Aorta (tissue), 5 donors: ENCODE data around the gene PDE8A. TPM values are rescaled to one million over a fixed set of nuclear protein-coding genes. Genes with fewer than 3 reads are reported as not detected.

Experiments
- ATAC-seq: fragments of 200-7000 bp; cut with Tn5 transposase; one replicate; pipeline ENCODE4 v1.9.1; 2022; ENCODE audit warnings: moderate library complexity; ENCODE audit not compliant: low FRiP score
- DNase-seq, 2 donors: peaks; one replicate each; pipeline ENCODE4 v3.0.0-alpha.2; 2020
- H3K27ac ChIP-seq, 2 donors: one replicate each; pipeline ENCODE4 v1.5.1; 2013; ENCODE audit warnings: low read length in 2 of 2, mild to moderate bottlenecking in 2 of 2, moderate library complexity in 2 of 2, control low read depth in 1 of 2, inconsistent platforms in 1 of 2, low read depth in 1 of 2
- H3K27me3 ChIP-seq, 2 donors: one replicate each; pipeline ENCODE4 v1.6.1; 2013; ENCODE audit warnings: control low read depth in 1 of 2, low read length in 1 of 2, mild to moderate bottlenecking in 1 of 2, moderate library complexity in 1 of 2; ENCODE audit not compliant: insufficient read depth in 2 of 2, control insufficient read depth in 1 of 2
- H3K36me3 ChIP-seq, 2 donors: one replicate each; pipeline ENCODE4 v1.6.1; 2013; ENCODE audit warnings: control low read depth in 1 of 2, low read length in 1 of 2, mild to moderate bottlenecking in 1 of 2; ENCODE audit not compliant: insufficient read depth in 2 of 2, control insufficient read depth in 1 of 2
- H3K4me1 ChIP-seq, 2 donors: one replicate each; pipeline ENCODE4 v1.6.1; 2013; ENCODE audit warnings: low read length in 2 of 2, control low read depth in 1 of 2, mild to moderate bottlenecking in 1 of 2, moderate library complexity in 1 of 2; ENCODE audit not compliant: insufficient read depth in 2 of 2, control insufficient read depth in 1 of 2
- H3K4me3 ChIP-seq, 2 donors: one replicate each; pipeline ENCODE4 v1.5.1; 2013; ENCODE audit warnings: low read length in 2 of 2, control low read depth in 1 of 2, mild to moderate bottlenecking in 1 of 2
- H3K9me3 ChIP-seq: one replicate; pipeline ENCODE4 v1.6.1; 2013; ENCODE audit warnings: mild to moderate bottlenecking, low read length; ENCODE audit not compliant: control insufficient read depth
- WGBS, 2 donors: extraction: QIAGEN DNeasy Blood & Tissue Kit; methylation state at CpG; one replicate each; pipeline ENCODE4 v1.1.7; 2013; 5-methylcytosine and 5-hydroxymethylcytosine counted together
- intact Hi-C, 2 donors: fragments of 100-400 bp; cut with DNase I; formaldehyde crosslinking; loops; one replicate each; pipeline versions ENCODE4 v1.14.2 to v1.15.0; 2022
- polyA plus RNA-seq, 2 donors: library from polyadenylated mRNA; stranded (reverse); fragments of 200-250 nt; gene quantifications; one replicate each; pipeline ENCODE4 v1.2.3, GENCODE V29; 2013
- total RNA-seq, 2 donors: library from RNA; stranded (reverse); fragmentation: NEBNext Ultra II Directional; extraction: Animal tissue kit (Norgen Biotek cat#: 25700); gene quantifications; one replicate each; pipeline ENCODE4 v1.2.1, GENCODE V29; 2021
- donor health status: healthy with polysubstance abuse.
- donor health status: Bipolar disorder and iron deficiency.
- donor health status: DM: no; HTN: no; CAD: no.
- donor health status: DM: no; HTN: no; CAD: no.
- donor health status: DM: yes; HTN: yes; CAD: no.

Gene PDE8A
- total and polyA plus RNA-seq, 4 donors: 8.5 to 71.1 (median 46.6) TPM

GRCh38 chr15:85035980-85036379 lies 54.3 kb downstream of the PDE8A start:
- H3K4me1 ChIP-seq: no peaks in the 10 kb centered on the region
- no peaks in the 10 kb centered on the region for H3K9me3 ChIP-seq
- no peaks in the 10 kb centered on the region for H3K27me3 ChIP-seq
- no peak for DNase-seq
- no peaks in the 10 kb centered on the region for H3K36me3 ChIP-seq
- no peak for ATAC-seq
- intact Hi-C loops: no loop called here
- no peak overlapping the region for H3K4me3 ChIP-seq
- no peak overlapping the region for H3K27ac ChIP-seq

DNA sequence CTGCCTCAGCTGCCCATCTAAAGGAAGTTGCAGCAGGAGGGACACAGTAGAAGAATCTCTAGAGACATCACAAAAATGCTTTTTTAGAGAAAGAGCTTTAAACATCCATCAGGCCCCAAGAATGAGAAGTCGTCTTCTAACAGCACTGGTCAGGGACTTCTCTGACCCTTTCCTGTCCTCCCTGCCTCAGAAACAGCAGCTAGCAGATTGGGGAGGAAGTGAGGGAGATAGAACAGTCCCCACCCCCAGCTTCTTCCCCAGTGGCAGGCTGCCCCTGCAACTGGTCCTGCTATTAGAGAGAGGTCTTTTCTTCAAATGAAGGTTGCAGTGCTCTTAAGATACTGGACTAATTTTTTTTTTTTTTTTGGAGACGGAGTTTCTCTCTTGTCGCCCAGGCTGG lies 55.1 kb downstream of the PDE8A start:
- no peaks in the 10 kb centered on the region for H3K9me3 ChIP-seq
- no peaks in the 10 kb centered on the region for H3K36me3 ChIP-seq
- ATAC-seq (no peak), DNase-seq (no peak)
- H3K4me3 ChIP-seq: no peak overlapping the region
- H3K27me3 ChIP-seq: no peaks in the 10 kb centered on the region
- no peak overlapping the region for H3K27ac ChIP-seq
- WGBS, 2 donors: 76 to 81% methylated on average over 3 of the region's 3 CpGs
- intact Hi-C loops: no loop called here
- H3K4me1 ChIP-seq: no peaks in the 10 kb centered on the region

GRCh38 chr15:85037641-85038040 lies 56.0 kb downstream of the PDE8A start:
- no peak overlapping the region for H3K4me3 ChIP-seq
- no peaks in the 10 kb centered on the region for H3K9me3 ChIP-seq
- H3K36me3 ChIP-seq: no peaks in the 10 kb centered on the region
- 86 to 92% methylated on average over 2 of the region's 2 CpGs for WGBS, 2 donors
- no peaks in the 10 kb centered on the region for H3K27me3 ChIP-seq
- no peaks in the 10 kb centered on the region for H3K4me1 ChIP-seq
- intact Hi-C loops: no loop called here
- DNase-seq (no peak), ATAC-seq (no peak)
- H3K27ac ChIP-seq: no peak overlapping the region

DNA sequence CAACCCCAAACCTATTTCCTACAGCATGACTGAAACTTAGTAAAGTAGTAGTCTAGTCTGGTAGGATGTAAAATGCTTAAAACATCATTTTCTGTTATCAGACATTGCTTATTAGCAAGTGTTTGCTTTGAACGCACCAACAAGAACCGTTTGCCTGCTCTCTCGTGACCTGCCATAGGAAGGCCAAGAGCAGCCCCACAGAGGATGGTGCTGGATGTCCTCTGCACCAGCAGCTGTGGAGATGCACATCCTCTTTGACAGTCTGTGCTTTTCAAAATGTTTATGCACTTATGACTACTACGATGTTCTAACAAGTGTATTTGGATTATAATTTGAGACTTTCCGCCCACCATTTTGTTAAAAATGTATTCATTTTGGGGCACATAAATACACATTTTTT lies 59.6 kb downstream of the PDE8A start:
- no peaks in the 10 kb centered on the region for H3K4me1 ChIP-seq
- ATAC-seq (no peak), DNase-seq (no peak)
- H3K4me3 ChIP-seq: no peak overlapping the region
- 70 to 83% methylated on average over 5 of the region's 5 CpGs for WGBS, 2 donors
- no peaks in the 10 kb centered on the region for H3K27me3 ChIP-seq
- H3K27ac ChIP-seq: no peak overlapping the region
- intact Hi-C loops: loop anchor here (5.0 to 10.0 kb wide), 3 partner anchors 56 to 446 kb away; partner anchors contain the start of gene PDE8A (in 1 of the 2)
- H3K36me3 ChIP-seq: no peaks in the 10 kb centered on the region
- no peaks in the 10 kb centered on the region for H3K9me3 ChIP-seq

- WGBS, 2 donors: 54 to 65% methylated on average over 3 of the region's 3 CpGs
- DNase-seq: no peak
- intact Hi-C loops: loop anchor here (2.0 to 10.0 kb wide), 4 partner anchors 60 to 450 kb away; partner anchors contain the start of gene PDE8A (in 1 of the 2)
Observed at GRCh38 chr15:85044251-85044853, 62.7 kb downstream of the PDE8A start.

GRCh38 chr15:85044894-85045293 lies 63.2 kb downstream of the PDE8A start:
- Histone ChIP-seq H3K4me3 (no peak overlapping the region), H3K9me3 (no peaks in the 10 kb centered on the region), H3K27me3 (no peaks in the 10 kb centered on the region), H3K36me3 (no peaks in the 10 kb centered on the region), H3K27ac (no peak overlapping the region), H3K4me1 (no peaks in the 10 kb centered on the region)
- intact Hi-C loops: loop anchor here (2.0 to 10.0 kb wide), 5 partner anchors 60 to 458 kb away; partner anchors contain the start of gene PDE8A (in 1 of the 2)
- ATAC-seq (no peak), DNase-seq (no peak)
- 50 to 92% methylated on average over 1 of the region's 1 CpG for WGBS, 2 donors

More at GRCh38 chr15:85044251-85044853, 62.7 kb downstream of the PDE8A start:
- no peaks in the 10 kb centered on the region for H3K9me3 ChIP-seq
- no peak overlapping the region for H3K4me3 ChIP-seq
- peak; percentile 78 for ATAC-seq
- H3K27ac ChIP-seq: no peak overlapping the region
- H3K36me3 ChIP-seq: no peaks in the 10 kb centered on the region
- H3K4me1 ChIP-seq: no peaks in the 10 kb centered on the region
- H3K27me3 ChIP-seq: no peaks in the 10 kb centered on the region

DNA sequence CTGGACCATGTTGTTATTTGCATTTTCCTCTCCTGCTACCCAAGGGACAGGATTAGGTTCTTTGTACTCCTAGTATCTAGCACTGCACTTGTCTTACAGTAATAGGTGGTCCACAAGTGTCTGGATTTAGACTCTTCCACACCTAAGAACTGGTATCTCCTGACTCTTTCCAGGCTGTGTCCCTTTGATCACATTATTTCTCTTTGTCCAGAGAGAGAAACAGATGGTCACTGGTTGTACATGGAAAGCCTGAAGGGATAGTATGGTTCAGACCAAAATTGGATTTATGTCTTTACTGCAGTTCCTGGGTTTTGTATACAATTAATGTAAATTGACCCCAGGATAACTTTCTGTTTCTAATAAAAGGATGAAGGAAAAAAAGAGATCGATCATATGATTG lies 64.0 kb downstream of the PDE8A start:
- H3K27ac ChIP-seq: no peak overlapping the region
- WGBS, 2 donors: 88 to 89% methylated on average over 1 of the region's 1 CpG
- intact Hi-C loops: loop anchor here (2.0 to 10.0 kb wide), 4 partner anchors 61 to 458 kb away; partner anchors contain the start of gene PDE8A (in 1 of the 2)

GRCh38 chr15:85047271-85047948 lies 65.8 kb downstream of the PDE8A start:
- intact Hi-C loops: loop anchor here (5.0 to 10.0 kb wide), 3 partner anchors 63 to 460 kb away; partner anchors contain the start of gene PDE8A (in 1 of the 2)
- WGBS, 2 donors: 57 to 63% methylated on average over 7 of the region's 7 CpGs
- H3K4me3 ChIP-seq: no peak overlapping the region
- H3K27me3 ChIP-seq: no peaks in the 10 kb centered on the region
- peak; percentile 22 for ATAC-seq
- H3K36me3 ChIP-seq: no peaks in the 10 kb centered on the region
- no peak overlapping the region for H3K27ac ChIP-seq
- no peak for DNase-seq
- H3K9me3 ChIP-seq: no peaks in the 10 kb centered on the region
- H3K4me1 ChIP-seq: no peaks in the 10 kb centered on the region

More for the DNA sequence above, 64.0 kb downstream of the PDE8A start:
- Histone ChIP-seq H3K4me3 (no peak overlapping the region), H3K27me3 (no peaks in the 10 kb centered on the region), H3K36me3 (no peaks in the 10 kb centered on the region), H3K9me3 (no peaks in the 10 kb centered on the region), H3K4me1 (no peaks in the 10 kb centered on the region)
- ATAC-seq (no peak), DNase-seq (no peak)

DNA sequence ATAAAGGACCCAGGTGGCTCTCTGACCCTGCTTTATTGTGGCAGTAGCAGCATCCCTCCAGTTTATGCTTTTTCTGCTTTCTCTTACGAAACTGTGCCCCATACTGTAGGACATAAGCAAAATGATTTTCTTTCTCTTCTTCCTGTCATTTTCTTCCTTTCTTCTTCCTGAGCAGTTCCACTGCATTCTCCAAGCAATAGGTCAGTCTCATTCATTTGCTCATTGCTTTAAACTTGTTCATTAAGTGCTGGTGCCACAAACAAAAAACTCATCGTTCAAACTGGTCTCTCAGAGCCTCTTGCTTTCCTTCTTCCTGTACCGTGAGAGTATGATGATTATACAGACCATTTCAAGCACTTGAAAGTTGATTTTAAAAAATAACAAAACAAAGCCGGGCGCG lies 66.8 kb downstream of the PDE8A start:
- H3K27ac ChIP-seq: no peak overlapping the region
- H3K27me3 ChIP-seq: no peaks in the 10 kb centered on the region
- ATAC-seq (no peak), DNase-seq (no peak)
- no peak overlapping the region for H3K4me3 ChIP-seq
- H3K9me3 ChIP-seq: no peaks in the 10 kb centered on the region
- no peaks in the 10 kb centered on the region for H3K36me3 ChIP-seq
- 65 to 68% methylated on average over 6 of the region's 6 CpGs for WGBS, 2 donors
- H3K4me1 ChIP-seq: no peaks in the 10 kb centered on the region
- intact Hi-C loops: loop anchor here (5.0 to 10.0 kb wide), 3 partner anchors 64 to 461 kb away; partner anchors contain the start of gene PDE8A (in 1 of the 2)
